Middle frontal gyrus (tissue), 1 donor: ENCODE data around the gene SLC41A3.

Experiments
- DNase-seq: peaks from one replicate; pipeline ENCODE4 v3.0.0-alpha.2; 2015; ENCODE audit warnings: low spot score; ENCODE audit errors: extremely low spot score

The SLC41A3 gene

DNA sequence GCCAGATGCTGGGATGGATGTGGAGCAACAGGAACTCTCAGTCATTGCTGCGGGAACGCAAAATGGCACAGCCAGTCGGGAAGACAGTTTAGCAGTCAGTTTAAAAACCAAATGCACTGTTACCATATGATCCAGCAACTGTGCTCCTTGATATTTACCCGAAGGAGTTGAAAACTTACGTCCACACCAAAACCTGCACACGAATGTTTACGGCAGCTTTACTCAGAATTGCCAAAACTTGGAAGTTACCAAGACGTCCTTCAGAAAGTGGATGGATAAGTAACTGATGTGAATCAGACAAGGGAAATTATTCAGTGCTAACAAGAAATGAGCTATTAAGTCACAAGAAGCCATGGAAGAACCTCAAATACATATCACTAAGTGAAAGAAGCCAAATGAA is 36.1 kb upstream of the SLC41A3 start:
- no peak for DNase-seq

GRCh38 chr3:126119008-126119675 is 35.2 kb upstream of the SLC41A3 start:
- DNase-seq: no peak

DNA sequence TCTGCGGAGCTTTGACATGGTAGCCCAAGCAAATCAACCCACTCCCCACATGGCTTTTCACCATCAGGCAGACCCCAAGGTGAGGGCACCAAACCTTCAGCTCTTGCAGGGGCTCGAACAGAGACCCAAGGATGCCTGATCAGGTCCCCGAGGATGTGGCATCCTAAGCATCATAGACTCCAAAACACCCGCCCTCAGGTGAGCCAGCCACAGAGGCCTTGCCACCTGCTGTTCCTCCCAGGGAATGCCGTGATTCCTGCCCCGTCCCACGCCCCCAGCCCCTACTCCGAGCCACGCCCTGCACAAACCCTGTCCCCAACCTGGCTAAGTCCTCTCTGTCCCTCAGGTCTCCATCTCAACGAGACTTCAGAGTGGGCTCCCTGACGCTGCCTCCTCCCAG is 34.7 kb upstream of the SLC41A3 start:
- no peak for DNase-seq

GRCh38 chr3:126117786-126118185 is 33.9 kb upstream of the SLC41A3 start:
- DNase-seq: no peak

DNA sequence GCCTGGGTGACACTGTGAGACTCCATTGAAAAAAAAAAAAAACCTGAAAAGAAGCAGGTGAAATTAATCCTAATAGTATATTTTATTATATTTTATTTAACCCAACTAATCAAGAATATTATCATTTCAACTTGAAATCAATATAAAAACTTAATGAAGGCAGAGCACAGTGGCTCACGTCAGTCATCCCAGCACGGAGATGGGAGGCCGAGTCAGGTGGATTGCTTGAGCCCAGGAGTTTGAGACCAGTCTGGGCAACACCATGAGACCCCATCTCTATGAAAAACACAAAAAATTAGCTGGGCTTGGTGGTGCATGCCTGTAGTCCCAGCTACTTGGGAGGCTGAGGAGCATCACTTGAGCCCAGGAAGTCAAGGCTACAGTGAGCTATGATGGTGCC is 33.3 kb upstream of the SLC41A3 start:
- DNase-seq: no peak

- no peak for DNase-seq
These were observed 32.6 kb upstream of the SLC41A3 start for GRCh38 chr3:126116526-126116925.

GRCh38 chr3:126114443-126115386 is 30.8 kb upstream of the SLC41A3 start:
- DNase-seq: no peak

- DNase-seq: no peak
These were observed 30.0 kb upstream of the SLC41A3 start for GRCh38 chr3:126113733-126114442.

DNA sequence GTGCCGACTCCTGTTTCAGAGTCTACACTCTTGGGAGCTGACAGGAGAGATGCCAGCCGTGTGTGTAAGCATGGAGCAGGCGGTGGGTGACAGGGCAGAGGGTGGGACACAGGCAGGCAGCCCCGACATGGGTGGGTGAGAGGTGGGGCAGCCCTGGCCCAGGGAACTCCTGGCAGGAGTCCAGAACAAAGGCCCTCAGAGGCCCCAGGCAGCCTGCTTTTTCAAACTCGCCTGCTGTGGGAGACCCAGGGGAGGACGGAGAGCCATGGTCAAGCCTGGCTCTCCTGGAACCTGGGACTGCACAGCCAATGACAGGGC is 29.3 kb upstream of the SLC41A3 start:
- DNase-seq: no peak

DNA sequence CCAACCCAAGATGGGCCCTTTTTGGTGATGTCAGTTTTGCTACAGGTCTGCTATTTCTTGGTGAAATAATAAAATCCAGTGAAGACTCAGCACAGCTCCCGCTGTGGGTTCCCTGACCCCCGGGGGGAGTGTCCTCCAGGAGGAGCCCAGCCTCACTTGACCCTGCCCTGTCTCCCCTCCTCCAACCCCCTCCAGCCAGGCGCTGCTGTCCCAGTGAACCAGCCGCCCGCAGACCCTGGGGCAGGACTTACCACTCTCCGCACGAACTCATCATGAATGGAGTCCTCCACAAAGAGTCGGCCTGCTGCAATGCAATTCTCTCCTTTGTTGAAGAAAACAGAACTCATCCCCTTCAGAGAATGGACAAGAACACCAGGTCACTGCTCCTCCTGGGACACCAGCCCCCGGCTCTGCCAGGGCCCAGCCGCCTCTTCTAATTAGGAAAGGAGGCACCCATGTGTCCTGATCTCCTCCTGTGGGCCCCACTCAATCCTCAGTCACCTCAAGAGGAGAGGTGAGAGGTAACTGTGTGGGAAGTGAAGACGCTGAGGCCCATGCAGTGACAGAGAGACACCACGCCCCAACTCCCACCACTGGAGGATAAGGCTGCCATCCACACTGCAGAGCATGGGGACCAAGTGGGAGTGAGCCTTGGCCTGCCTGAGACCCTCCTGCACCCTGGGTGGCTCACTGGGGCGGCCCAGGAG is 28.8 kb upstream of the SLC41A3 start:
- no peak for DNase-seq

- DNase-seq: no peak
These were observed 27.9 kb upstream of the SLC41A3 start for GRCh38 chr3:126111566-126112475.

GRCh38 chr3:126111126-126111551 is 27.2 kb upstream of the SLC41A3 start:
- no peak for DNase-seq

- no peak for DNase-seq
These were observed 26.7 kb upstream of the SLC41A3 start for GRCh38 chr3:126110431-126111125.

DNA sequence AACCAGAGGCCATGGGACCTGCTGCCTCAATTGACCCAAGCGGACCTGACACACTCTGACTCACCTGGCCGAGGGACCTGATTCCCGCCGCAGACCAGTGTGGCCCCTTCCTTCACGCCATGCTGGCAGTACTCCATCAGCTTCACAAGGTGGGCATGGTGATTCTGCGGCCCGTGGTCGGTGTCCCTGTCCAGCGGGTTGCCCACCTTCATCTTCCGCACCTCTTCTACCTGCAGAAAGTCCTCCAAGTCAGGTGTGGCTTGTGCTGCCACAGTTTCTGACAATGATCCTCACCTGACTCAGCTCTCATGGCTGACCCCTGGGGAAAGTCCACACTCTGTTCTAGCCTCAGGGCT is 25.9 kb upstream of the SLC41A3 start:
- no peak for DNase-seq

- no peak for DNase-seq
These were observed 25.4 kb upstream of the SLC41A3 start for GRCh38 chr3:126109146-126109879.

DNA sequence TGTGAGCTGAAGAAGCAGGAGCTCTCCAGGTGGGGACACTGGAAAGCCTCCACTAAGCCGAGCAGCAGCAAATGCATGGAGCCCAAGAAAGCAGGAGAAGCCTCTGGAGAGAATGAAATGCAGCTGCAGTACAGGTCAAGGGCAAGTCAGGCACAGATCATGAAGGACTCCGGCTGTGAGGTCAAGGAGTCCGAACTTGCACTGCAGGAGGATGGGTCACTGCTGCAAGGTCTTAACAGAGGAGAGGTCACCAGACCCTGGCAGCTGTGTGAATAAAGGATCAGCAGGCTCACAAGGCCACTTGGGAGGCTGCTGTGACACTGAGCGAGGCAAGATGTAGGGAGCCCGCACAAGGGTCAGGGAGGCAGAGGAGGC is 24.7 kb upstream of the SLC41A3 start:
- no peak for DNase-seq

- no peak for DNase-seq
These were observed 24.2 kb upstream of the SLC41A3 start for GRCh38 chr3:126107957-126108675.

- DNase-seq: no peak
These were observed 23.4 kb upstream of the SLC41A3 start for GRCh38 chr3:126107203-126107939.
